Stimulated activated CD4-positive, alpha-beta T cell treated with anti-CD3 and anti-CD28 coated beads, Interleukin-1b, Interleukin-23, amount 100 ng/mL, for 48 hours (primary cell): Measurements from ENCODE around the gene IGFBP2.

Source experiments
- DNase-seq: peaks from one replicate; pipeline ENCODE4 v3.0.0-alpha.2; 2020

Gene IGFBP2

DNA sequence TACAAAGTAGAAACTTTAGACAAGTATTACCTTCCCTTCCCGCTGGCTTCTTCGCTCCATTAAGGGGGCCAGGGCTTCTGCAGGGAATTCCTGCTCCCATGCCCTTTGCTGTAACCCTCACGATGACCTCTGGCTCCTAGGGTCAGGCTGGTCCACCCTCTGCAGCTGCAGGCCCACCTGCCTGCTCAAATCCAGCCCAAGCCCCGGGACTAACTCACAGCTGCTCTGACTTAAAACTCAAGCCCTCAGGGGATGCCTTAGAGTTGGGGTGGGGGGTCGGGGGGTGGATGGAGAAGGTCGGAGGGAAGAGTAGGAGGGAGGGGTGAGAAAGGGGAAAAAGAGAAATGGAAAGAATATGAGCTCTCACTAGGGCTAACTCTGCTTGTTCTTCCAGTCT is 57.2 kb downstream of the IGFBP2 start:
- no peak for DNase-seq

DNA sequence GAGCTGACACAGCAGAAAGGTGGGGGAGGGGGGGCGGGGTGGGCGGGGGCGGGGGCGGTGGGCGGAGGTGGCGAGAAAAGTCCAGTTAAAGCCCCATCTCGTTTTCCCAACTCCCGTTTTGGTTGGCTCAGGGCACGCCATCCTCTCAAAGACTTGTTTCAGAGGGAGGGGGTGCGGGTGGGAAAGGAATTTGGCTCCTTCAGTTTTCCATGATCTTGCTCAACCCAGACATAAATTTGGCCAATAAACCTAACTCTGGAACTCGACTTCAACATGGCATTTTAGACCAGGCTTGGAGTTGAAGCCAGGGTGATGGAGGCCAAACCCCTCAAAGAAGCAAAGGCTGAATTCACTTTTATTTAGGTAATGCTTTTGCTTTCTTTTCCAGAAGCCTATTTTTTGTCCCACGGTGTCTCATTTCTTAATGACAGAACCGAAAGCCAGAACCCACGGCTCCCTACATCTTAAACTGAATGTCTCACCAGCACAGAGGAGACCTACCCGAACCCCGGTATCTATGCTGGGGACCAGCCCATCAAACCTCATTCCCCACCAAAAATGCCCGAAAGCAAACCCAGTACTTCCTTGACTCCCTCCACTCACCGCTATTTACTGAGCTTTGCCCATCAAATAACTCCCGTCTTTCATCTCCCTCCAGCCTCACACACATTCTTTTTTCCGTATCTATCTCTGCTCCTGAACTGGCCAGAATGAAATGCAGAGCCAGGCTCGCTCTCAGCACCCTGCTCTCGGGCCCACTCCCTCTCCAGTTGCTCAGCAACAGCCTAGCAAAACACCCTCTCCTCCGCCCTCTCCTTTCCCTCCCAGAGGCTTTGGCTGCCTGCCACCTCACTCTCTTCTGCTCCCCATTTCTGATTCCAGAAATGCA is 57.9 kb downstream of the IGFBP2 start:
- peak; percentile 16 for DNase-seq

GRCh38 chr2:216692636-216693413 is 59.6 kb downstream of the IGFBP2 start:
- DNase-seq = peak; percentile 66

DNA sequence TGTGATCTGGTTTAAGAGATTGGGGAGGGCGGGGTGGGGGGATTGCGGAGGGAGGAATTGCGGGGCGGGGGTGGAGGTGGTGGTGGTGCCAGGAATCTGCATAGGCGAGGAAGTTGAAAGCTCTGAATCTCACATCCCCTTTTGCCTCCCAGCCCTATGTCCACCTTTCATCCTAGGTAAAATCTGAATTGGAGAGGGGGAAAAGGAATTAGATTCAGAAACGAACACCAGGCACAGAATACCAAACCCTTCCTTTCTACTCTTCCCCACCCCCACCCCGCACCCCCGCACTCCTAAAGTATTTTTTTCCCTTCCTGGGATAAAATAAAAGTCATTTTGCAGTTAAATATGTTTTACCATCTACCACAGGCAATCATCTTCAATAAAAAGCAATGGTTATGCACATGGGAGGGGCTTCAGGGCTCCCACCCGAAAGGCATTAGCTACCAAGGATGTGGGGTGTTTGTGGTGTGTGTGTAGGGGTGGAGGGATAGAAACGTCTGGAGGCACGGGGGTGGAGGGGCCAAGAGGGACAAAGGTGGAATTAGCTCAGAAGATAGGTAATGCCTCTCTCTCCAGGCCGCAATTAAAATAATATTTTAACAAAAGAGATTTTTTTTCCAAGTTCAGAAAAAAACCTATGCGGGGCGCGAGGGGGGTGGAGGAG is 60.3 kb downstream of the IGFBP2 start:
- no peak for DNase-seq

DNA sequence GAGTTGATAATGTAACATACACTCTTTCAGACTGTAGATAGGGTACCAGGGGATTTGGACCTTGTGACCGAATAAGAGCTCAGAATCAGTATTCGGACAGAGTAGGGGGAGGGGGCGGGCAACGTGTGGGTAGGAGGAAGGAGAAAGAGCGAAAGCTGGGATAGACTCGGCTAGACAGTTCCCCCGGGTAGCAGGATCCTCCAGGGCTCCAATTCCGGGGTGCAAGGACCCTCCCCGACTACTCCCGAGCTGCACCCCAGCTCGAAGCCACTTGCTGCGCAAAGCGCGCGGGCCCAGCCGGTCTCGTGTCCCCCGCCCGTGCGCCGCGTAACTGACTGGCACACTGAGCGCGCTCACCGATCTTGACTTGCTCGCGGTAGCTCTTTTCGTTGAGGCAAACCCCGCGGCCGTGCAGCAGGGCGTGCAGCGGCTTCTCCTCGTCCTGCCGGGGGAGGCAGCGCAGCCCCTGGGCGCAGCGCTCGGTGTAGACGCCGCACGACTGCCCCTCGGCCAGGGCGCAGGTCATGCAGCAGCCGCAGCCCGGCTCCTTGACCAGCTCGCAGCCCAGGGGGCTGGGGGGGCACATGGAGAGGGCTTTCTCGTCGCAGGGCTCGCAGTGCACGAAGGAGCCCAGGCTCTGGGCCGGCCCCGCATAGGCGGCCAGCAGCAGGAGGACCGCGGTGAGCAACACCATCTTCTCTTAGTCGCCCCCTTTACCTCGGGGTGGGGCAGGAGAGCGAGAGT is 61.0 kb downstream of the IGFBP2 start:
- DNase-seq = peak; percentile 45

DNA sequence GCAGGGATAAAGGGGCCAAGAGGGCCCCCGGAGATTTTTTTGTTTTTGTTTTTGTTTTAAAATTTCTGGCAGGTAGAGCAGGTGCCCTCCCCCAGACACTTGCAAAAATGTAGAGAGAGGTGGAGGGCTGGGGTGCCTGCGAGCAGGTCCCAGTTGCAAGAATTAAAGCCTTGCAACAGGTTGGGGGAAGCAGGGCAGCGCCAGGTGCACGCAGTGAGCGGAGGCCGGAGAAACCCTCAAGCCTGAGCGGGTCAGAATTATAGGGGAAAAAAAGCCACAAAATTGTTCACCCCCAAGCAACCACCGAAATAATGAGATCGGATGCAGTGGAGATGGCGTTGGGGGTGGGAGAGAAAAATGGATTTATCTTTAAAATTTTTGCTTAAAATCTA is 61.6 kb downstream of the IGFBP2 start:
- DNase-seq = no peak

DNA sequence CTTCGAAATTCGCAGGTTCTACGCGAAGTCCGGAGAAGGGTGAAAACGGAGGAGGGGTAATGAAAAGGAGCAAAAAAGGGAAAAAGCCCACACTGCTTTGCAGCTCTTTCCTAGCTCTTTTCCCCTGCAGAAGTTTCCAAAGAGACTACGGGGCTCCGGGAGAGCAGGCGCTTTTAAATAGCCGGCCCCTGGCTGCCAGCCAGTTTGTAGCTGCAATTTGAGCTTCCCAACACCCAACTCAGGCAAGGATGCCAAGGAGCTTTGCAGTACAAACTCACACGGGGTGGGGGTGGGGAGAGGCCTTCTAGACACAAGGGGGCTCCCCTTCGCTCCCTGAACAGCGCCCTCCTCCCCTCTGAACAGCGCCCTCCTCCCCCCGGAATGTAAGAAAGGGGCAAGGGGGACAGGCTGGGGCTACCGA is 62.2 kb downstream of the IGFBP2 start, which contains the start of gene IGFBP5:
Gene IGFBP5, minus strand, starts transcription at position 149 of the 421 bp plus-strand sequence. CDS start 774 bp downstream, outside the sequence.
- no peak for DNase-seq

GRCh38 chr2:216696321-216696720 is 63.1 kb downstream of the IGFBP2 start:
- no peak for DNase-seq

GRCh38 chr2:216696751-216697560 is 63.7 kb downstream of the IGFBP2 start:
- DNase-seq = no peak

DNA sequence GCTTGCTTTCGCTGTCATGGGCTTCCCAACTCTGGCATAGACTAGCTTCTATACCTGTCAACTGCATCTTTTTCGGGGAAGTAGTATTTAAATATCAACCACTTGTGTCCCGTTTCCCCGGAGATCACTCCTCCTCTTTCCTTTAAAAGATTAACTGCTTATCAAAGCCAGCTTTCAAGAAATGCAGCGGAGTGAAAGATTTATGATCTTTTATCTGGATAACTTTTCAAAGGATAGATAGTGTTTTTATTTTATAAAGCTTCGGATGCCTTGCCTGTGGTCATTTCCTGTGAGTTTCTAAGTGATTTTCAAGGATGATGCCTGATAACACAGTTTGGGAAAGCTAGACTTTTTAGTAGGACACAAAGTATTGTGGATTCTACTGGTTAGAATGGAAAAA is 65.1 kb downstream of the IGFBP2 start:
- no peak for DNase-seq

GRCh38 chr2:216698895-216699294 is 65.7 kb downstream of the IGFBP2 start:
- no peak for DNase-seq

- no peak for DNase-seq
Observed at GRCh38 chr2:216700088-216700567, 66.9 kb downstream of the IGFBP2 start.

- no peak for DNase-seq
Observed at GRCh38 chr2:216700781-216701180, 67.6 kb downstream of the IGFBP2 start.

DNA sequence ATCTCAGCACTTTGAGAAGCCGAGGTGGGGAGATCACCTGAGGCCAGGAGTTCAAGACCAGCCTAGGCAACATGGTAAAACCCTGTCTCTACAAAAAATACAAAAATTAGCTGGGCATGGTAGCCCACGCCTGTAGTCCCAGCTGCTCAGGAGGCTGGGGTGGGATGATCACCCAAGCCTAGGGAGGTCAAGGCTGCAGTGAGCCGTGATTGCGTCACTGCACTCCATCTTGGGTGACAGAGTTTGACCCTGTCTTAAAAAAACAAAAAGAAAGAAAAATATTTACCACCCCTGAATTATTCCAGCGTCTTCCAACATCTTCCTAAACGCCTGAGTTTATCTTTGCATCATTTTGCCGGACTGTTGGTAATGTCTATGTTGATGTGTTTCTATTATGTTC is 68.3 kb downstream of the IGFBP2 start:
- no peak for DNase-seq

- no peak for DNase-seq
Observed at GRCh38 chr2:216702756-216703155, 69.5 kb downstream of the IGFBP2 start.

DNA sequence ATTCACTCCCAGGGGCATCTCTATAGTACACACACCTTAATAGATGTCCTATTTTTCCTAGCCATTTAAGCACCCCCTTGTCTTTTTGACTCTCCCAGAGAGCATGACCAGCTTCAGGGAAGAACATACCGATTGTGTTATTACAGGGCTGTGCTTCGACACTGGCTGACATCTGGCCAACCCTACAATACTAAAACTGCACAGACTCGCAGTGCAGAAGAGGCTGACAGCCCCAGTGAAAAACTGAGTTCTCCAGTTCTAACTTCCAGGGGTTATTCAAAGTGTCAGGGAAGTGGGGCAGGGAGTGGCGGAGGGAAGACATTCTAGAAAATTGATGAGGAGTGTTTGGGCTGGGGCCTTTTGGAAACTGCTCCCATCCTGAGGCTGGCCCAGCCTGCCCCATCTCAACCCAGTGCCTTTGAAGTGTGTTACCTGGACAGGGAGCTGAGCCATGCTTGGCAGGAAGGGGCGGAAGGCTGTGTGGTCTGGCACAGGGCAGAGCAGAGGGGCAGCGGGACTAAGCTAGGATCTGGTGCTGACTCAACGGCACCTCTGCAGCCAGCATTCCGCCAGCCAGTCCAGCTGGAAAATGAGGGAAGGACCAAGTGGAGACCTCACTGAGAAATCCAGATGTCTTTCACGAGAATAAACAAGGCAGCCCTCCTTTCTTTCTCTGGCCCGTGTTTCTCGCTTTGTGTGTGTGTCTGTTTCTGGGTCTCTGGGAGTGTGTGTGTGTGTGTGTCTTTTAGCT is 77.5 kb downstream of the IGFBP2 start:
- DNase-seq = no peak

GRCh38 chr2:216711348-216711747 is 78.1 kb downstream of the IGFBP2 start:
- no peak for DNase-seq

DNA sequence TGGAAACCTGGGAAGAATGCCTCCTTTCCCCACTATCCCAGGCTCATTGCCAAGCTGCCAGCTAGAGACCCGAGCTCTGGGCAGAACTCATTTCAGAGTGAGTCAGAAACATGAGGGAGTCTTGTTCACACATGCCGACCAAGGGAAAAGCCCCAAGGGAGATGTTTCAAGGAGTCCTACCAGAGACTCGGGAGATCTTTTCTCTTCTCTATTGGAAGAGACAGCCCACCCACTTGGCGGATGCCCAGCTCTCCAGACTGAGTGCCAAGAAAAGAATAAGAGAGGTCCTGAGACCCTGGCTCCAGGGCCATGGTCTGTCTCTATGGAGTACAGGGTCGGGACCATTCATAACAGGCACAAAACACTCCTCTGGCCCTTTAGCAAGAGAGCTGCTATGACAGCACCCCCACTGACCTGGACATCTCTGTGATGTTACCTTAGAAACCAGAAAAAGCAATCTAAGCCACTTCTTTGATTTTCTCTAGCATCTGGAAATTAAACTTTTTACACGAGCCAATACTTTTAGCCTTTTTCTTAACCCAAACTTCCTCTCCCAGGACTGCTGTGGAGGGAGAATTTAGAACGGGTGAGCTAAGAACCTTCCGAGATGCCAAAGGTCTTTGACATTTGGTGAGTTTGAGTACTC is 80.6 kb downstream of the IGFBP2 start:
- DNase-seq = no peak
